Neural progenitor cell (in vitro differentiated cells): ENCODE results near the gene HINT3. TPM values are rescaled to one million over a fixed set of nuclear protein-coding genes. Genes with fewer than 3 reads are reported as not detected.

Experiments used
- DNase-seq: peaks from one replicate; pipeline ENCODE4 v3.0.0-alpha.2; 2016; ENCODE audit warnings: low spot score
- H2AFZ ChIP-seq: fragments of 200-600 bp; sonication (generic); replicated peaks from 2 replicates; pipeline ENCODE4 v1.6.1; 2016; ENCODE audit warnings: antibody characterized with exemption
- H3F3A ChIP-seq: fragments of 200-600 bp; sonication (generic); 2 replicates; pipeline ENCODE4 v1.6.1; 2016; ENCODE audit warnings: antibody characterized with exemption, low read depth
- H3K27ac ChIP-seq: fragments of 200-600 bp; sonication (generic); 2 replicates; pipeline ENCODE4 v1.5.1; 2016; ENCODE audit warnings: mild to moderate bottlenecking
- H3K27me3 ChIP-seq: fragments of 200-600 bp; sonication (generic); 2 replicates; pipeline ENCODE4 v1.6.1; 2016; ENCODE audit warnings: mild to moderate bottlenecking, moderate library complexity
- H3K36me3 ChIP-seq: fragments of 200-600 bp; sonication (generic); 2 replicates; pipeline ENCODE4 v1.5.1; 2016
- H3K4me1 ChIP-seq: fragments of 200-600 bp; sonication (generic); 2 replicates; pipeline ENCODE4 v1.6.1; 2016; ENCODE audit warnings: mixed run types
- H3K4me2 ChIP-seq: fragments of 200-600 bp; sonication (generic); 2 replicates; pipeline ENCODE4 v1.6.1; 2016
- H3K4me3 ChIP-seq: fragments of 200-600 bp; sonication (generic); 2 replicates; pipeline ENCODE4 v1.5.1; 2016
- H3K79me2 ChIP-seq: fragments of 200-600 bp; sonication (generic); 2 replicates; pipeline ENCODE4 v1.6.1; 2016; ENCODE audit warnings: low read depth
- H3K9ac ChIP-seq: fragments of 200-600 bp; sonication (generic); 2 replicates; pipeline ENCODE4 v1.6.1; 2016
- H3K9me3 ChIP-seq: fragments of 200-600 bp; sonication (generic); 2 replicates; pipeline ENCODE4 v1.5.1; 2016; ENCODE audit warnings: low read depth
- H4K20me1 ChIP-seq: fragments of 200-600 bp; sonication (generic); 2 replicates; pipeline ENCODE4 v1.6.1; 2016; ENCODE audit warnings: low read depth
- H3K27ac Mint-ChIP-seq: 3 replicates; pipeline ENCODE4 v1.8.0; 2021; ENCODE audit warnings: mixed read lengths
- H3K27me3 Mint-ChIP-seq: 2 replicates; pipeline ENCODE4 v1.8.0; 2022; ENCODE audit warnings: low read depth, mild to moderate bottlenecking, inconsistent platforms, moderate library complexity, mixed read lengths; ENCODE audit not compliant: insufficient read depth
- H3K36me3 Mint-ChIP-seq: 3 replicates; pipeline ENCODE4 v1.8.0; 2021; ENCODE audit warnings: mixed read lengths
- H3K4me1 Mint-ChIP-seq: 3 replicates; pipeline ENCODE4 v1.8.0; 2021; ENCODE audit warnings: mixed read lengths
- H3K4me3 Mint-ChIP-seq: 3 replicates; pipeline ENCODE4 v1.8.0; 2021; ENCODE audit warnings: mild to moderate bottlenecking, moderate library complexity, mixed read lengths
- H3K9me3 Mint-ChIP-seq: 3 replicates; pipeline ENCODE4 v1.8.0; 2020; ENCODE audit warnings: mixed read lengths
- EZH2 ChIP-seq: fragments of 200-600 bp; sonication (generic); IDR thresholded peaks from 2 replicates; pipeline ENCODE4 v1.6.1; 2017; ENCODE audit warnings: antibody characterized with exemption, mild to moderate bottlenecking, moderate library complexity
- EZH2phosphoT487 ChIP-seq: fragments of 200-600 bp; sonication (generic); IDR thresholded peaks from 2 replicates; pipeline ENCODE4 v1.6.1; 2017; ENCODE audit warnings: antibody characterized with exemption
- total RNA-seq: library from RNA; depleted of rRNA; stranded (reverse); fragments of >200 nt; gene quantifications from 2 replicates; pipeline ENCODE4 v1.2.3, GENCODE V29; 2015; ENCODE audit warnings: low replicate concordance
- TF ChIP-seq, protein P1 (sequence below): fragments of 200-600 bp; sonication (generic); IDR thresholded peaks from 2 replicates; pipeline ENCODE4 v1.5.1; 2017; ENCODE audit warnings: antibody characterized with exemption, mild to moderate bottlenecking

HINT3 gene
- total RNA-seq, 1 donor from 2014 or later = 29.6 TPM

DNA sequence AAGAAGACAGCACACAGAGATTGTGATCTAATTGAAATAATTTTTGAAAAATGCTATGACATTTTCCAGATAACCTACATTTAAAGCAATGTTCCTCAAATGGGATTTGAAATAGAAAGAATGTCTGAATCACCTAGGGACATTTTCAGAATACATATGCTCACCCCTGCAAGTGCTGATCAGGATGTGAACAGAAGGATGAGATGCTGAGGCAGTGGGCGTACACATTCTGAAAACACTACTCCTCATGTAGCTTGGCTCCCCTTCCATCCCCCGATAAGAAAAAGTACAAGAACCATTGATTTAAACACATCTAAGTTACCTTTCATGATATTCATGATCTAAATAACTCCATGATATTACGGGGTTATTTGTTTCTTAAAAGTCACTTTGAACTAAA lies 29.9 kb upstream of the HINT3 start:
- peaks cover 6% of the 10 kb centered on the region for H3K36me3 Mint-ChIP-seq
- no peaks in the 10 kb centered on the region for H3K36me3 ChIP-seq
- no peaks in the 10 kb centered on the region for H3K27me3 ChIP-seq
- H3K4me1 ChIP-seq = no peaks in the 10 kb centered on the region
- no peak for TF ChIP-seq EZH2
- TF ChIP-seq, protein P1, sequence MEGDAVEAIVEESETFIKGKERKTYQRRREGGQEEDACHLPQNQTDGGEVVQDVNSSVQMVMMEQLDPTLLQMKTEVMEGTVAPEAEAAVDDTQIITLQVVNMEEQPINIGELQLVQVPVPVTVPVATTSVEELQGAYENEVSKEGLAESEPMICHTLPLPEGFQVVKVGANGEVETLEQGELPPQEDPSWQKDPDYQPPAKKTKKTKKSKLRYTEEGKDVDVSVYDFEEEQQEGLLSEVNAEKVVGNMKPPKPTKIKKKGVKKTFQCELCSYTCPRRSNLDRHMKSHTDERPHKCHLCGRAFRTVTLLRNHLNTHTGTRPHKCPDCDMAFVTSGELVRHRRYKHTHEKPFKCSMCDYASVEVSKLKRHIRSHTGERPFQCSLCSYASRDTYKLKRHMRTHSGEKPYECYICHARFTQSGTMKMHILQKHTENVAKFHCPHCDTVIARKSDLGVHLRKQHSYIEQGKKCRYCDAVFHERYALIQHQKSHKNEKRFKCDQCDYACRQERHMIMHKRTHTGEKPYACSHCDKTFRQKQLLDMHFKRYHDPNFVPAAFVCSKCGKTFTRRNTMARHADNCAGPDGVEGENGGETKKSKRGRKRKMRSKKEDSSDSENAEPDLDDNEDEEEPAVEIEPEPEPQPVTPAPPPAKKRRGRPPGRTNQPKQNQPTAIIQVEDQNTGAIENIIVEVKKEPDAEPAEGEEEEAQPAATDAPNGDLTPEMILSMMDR = no peak
- no peak for TF ChIP-seq EZH2phosphoT487
- no peaks in the 10 kb centered on the region for H3K9me3 ChIP-seq
- no peak overlapping the region for H2AFZ ChIP-seq
- DNase-seq = no peak
- no peaks in the 10 kb centered on the region for H3K4me1 Mint-ChIP-seq
- no peaks in the 10 kb centered on the region for H3K9me3 Mint-ChIP-seq
- H3K4me3 ChIP-seq = no peak overlapping the region
- H3K4me2 ChIP-seq = no peak overlapping the region
- H3K27ac Mint-ChIP-seq = no peak overlapping the region
- no peak overlapping the region for H3K4me3 Mint-ChIP-seq
- no peak overlapping the region for H3K27ac ChIP-seq
- H3F3A ChIP-seq = no peaks in the 10 kb centered on the region
- no peaks in the 10 kb centered on the region for H4K20me1 ChIP-seq
- no peaks in the 10 kb centered on the region for H3K79me2 ChIP-seq
- no peak overlapping the region for H3K9ac ChIP-seq
- H3K27me3 Mint-ChIP-seq = no peaks in the 10 kb centered on the region

DNA sequence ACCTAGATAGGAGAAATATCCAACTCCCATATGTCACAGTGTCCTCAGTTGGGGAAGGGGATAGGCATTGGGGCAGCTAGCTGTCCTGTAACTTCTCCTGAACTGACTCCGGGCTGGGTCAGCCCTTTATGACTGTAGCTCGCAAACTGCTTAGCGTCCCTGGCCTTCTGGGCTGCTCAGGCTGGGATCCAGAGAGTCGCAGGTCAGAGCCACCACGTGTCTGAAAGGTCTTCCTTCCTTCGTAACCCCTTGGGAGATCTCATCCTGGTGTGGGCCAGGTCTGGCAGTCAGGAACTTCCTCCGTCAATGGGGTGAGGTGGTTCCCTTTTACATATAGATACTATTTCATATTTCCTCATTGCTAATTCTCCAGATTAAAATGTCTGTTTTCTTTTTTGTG lies 28.8 kb upstream of the HINT3 start:
- H3K36me3 ChIP-seq = no peaks in the 10 kb centered on the region
- no peaks in the 10 kb centered on the region for H4K20me1 ChIP-seq
- H3K27ac ChIP-seq = no peak overlapping the region
- H3K4me1 ChIP-seq = no peaks in the 10 kb centered on the region
- no peak overlapping the region for H2AFZ ChIP-seq
- no peak overlapping the region for H3K4me3 ChIP-seq
- no peaks in the 10 kb centered on the region for H3K27me3 Mint-ChIP-seq
- H3F3A ChIP-seq = no peaks in the 10 kb centered on the region
- peaks cover 6% of the 10 kb centered on the region for H3K36me3 Mint-ChIP-seq
- H3K27ac Mint-ChIP-seq = no peak overlapping the region
- H3K9ac ChIP-seq = no peak overlapping the region
- H3K9me3 ChIP-seq = no peaks in the 10 kb centered on the region
- no peaks in the 10 kb centered on the region for H3K9me3 Mint-ChIP-seq
- no peak overlapping the region for H3K4me3 Mint-ChIP-seq
- no peaks in the 10 kb centered on the region for H3K27me3 ChIP-seq
- no peak for DNase-seq
- TF ChIP-seq EZH2phosphoT487 = no peak
- no peak for TF ChIP-seq EZH2
- TF ChIP-seq, protein P1 = no peak
- H3K79me2 ChIP-seq = no peaks in the 10 kb centered on the region
- no peak overlapping the region for H3K4me2 ChIP-seq
- H3K4me1 Mint-ChIP-seq = no peaks in the 10 kb centered on the region

GRCh38 chr6:125930765-125931418 lies 25.7 kb upstream of the HINT3 start:
- Histone ChIP-seq H3K9ac (no peak overlapping the region), H3K79me2 (no peaks in the 10 kb centered on the region), H3K27me3 (no peaks in the 10 kb centered on the region), H3K9me3 (no peaks in the 10 kb centered on the region), H3K4me1 (no peaks in the 10 kb centered on the region), H3K36me3 (no peaks in the 10 kb centered on the region), H3K27ac (no peak overlapping the region), H3K4me2 (no peak overlapping the region), H4K20me1 (no peaks in the 10 kb centered on the region), H3F3A (no peaks in the 10 kb centered on the region), H2AFZ (no peak overlapping the region), H3K4me3 (no peak overlapping the region)
- Mint-ChIP-seq H3K4me3 (no peak overlapping the region), H3K36me3 (no peaks in the 10 kb centered on the region), H3K4me1 (no peaks in the 10 kb centered on the region), H3K27me3 (peaks cover 2% of the 10 kb centered on the region), H3K9me3 (no peaks in the 10 kb centered on the region), H3K27ac (no peak overlapping the region)
- no peak for DNase-seq
- TF ChIP-seq, protein P1 = no peak
- TF ChIP-seq EZH2phosphoT487 = no peak
- TF ChIP-seq EZH2 = no peak
